ENCODE results near the gene FAM111B. TPM values are rescaled to one million over a fixed set of nuclear protein-coding genes. Genes with fewer than 3 reads are reported as not detected.
"Not testable (repeated sequence)": the region's sequence is repeated elsewhere in the genome, so short reads cannot be mapped to it uniquely, and the experiment has no call there.

FAM111B gene
- total RNA-seq, 4 donors from 2014 or later: 0.19 to 2.4 (median 1.9) TPM; not detected in 1

GRCh38 chr11:59097113-59097708 lies 9.8 kb upstream of the FAM111B start:
- TF ChIP-seq CTCF (IDR thresholded peaks at IDR 0.05): no peak
- DNase-seq (ENCODE audit: low spot score) (peak; percentile 42), ATAC-seq (ENCODE audit: low FRiP score) (peak; percentile 59)

- not testable (repeated sequence) for ATAC-seq (ENCODE audit: low FRiP score); DNase-seq (ENCODE audit: low spot score)
Observed at GRCh38 chr11:59097938-59098337, 9.1 kb upstream of the FAM111B start.

GRCh38 chr11:59102259-59102765 lies 4.7 kb upstream of the FAM111B start:
- ATAC-seq (ENCODE audit: low FRiP score) (no peak), DNase-seq (ENCODE audit: low spot score) (no peak)
- TF ChIP-seq CTCF (IDR thresholded peaks at IDR 0.05): no peak

- DNase-seq (ENCODE audit: low spot score); ATAC-seq (ENCODE audit: low FRiP score): not testable (repeated sequence)
Observed at GRCh38 chr11:59107721-59108120, 684 bp downstream of the FAM111B start.

- TF ChIP-seq CTCF (IDR thresholded peaks at IDR 0.05): no peak
- DNase-seq (ENCODE audit: low spot score) (no peak), ATAC-seq (ENCODE audit: low FRiP score) (no peak)
Observed at GRCh38 chr11:59112494-59112893, 5.5 kb downstream of the FAM111B start.

- no peak for DNase-seq (ENCODE audit: low spot score)
- TF ChIP-seq CTCF (IDR thresholded peaks at IDR 0.05): no peak
- ATAC-seq (ENCODE audit: low FRiP score): no peak
Observed at GRCh38 chr11:59114344-59114743, 7.3 kb downstream of the FAM111B start.

GRCh38 chr11:59115553-59115952 lies 8.5 kb downstream of the FAM111B start:
- TF ChIP-seq CTCF (IDR thresholded peaks at IDR 0.05): no peak
- ATAC-seq (ENCODE audit: low FRiP score) (no peak), DNase-seq (ENCODE audit: low spot score) (no peak)

- no peak for TF ChIP-seq CTCF (IDR thresholded peaks at IDR 0.05)
- no peak for ATAC-seq (ENCODE audit: low FRiP score)
- no peak for DNase-seq (ENCODE audit: low spot score)
Observed at GRCh38 chr11:59117774-59118173, 10.7 kb downstream of the FAM111B start.

Data from omental fat pad (tissue), 4 donors.